Measurements from ENCODE around the gene CADM1.

DNA sequence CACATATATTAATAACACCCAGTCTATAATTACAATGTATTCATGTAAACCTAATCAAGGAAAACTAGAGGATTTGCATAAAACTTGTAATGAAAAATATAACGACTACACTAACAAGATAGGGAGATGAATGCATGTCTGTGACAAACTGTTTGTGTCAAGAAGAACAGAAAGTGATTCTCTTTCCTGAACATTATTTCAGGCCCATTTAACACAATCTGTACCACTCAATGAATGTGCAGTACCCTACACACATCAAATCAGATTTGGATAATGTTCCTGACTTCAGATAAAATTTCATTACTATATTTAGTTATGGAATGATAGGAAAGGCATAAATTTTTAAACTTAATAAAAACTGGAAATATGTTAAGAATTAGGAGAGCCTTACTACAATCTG lies 93.1 kb downstream of the CADM1 start:
- no peak for TF ChIP-seq CTCF (conservative IDR thresholded peaks at IDR 0.05; ENCODE audit: low read depth, low read length)
- no peak for TF ChIP-seq EZH2 (IDR thresholded peaks at IDR 0.05; ENCODE audit: borderline replicate concordance, low read depth, low read length, poor library complexity, severe bottlenecking)
